Measurements from ENCODE around the gene FGFR2.

The FGFR2 gene

DNA sequence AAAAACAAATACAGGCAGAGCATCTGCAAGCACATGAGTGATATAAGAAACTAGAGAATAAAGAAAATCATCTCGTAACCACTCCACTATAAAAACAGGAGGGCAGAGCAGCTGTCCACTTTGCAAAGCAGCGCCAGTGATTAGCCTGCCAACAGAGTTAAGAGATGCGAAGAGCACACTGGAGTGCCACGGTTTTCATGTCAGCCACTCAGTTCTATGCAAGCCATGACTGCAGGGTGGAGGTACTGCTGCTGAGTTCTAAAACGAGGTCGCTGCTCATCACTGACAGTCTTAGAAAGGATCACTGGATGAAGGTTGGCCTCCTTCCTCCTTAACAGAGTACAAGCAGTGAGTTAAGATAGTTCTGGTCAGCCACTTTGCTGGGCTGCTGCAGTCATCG is 58.5 kb downstream of the FGFR2 start:
- 95% methylated on average over 7 of the region's 7 CpGs for WGBS (ENCODE audit: insufficient coverage)
- H3K27me3 ChIP-seq (replicated peaks in 2 of 5; ENCODE audit: control insufficient read depth in 4 of 5, insufficient read depth in 5 of 5, low read length in 4 of 5), result peaks cover 0 to 2% (median 0%) of the 10 kb centered on the region in 5 experiments
- POLR2A ChIA-PET, result no interaction called here
- DNase-seq, result no peak
- CTCF ChIA-PET, result interaction anchor here (0.8 kb wide), 1 partner anchor 71 kb away, joined by 3 read pairs; no protein-coding TSS in a partner anchor
- no peaks in the 10 kb centered on the region for H3K4me1 ChIP-seq (ENCODE audit: control extremely low read depth in 1 of 4, control insufficient read depth in 4 of 4, insufficient read depth in 4 of 4, low read length in 3 of 4)
- H3K9me3 ChIP-seq (ENCODE audit: control extremely low read depth in 1 of 5, control insufficient read depth in 4 of 5, insufficient read depth in 2 of 5, low read depth in 1 of 5, low read length in 4 of 5), result no peaks in the 10 kb centered on the region
- H3K27ac ChIP-seq (ENCODE audit: insufficient read depth in 1 of 2, low read depth in 1 of 2, low read length in 2 of 2, poor library complexity in 1 of 2, severe bottlenecking in 2 of 2), result no peak overlapping the region
- no peaks in the 10 kb centered on the region for H3K36me3 ChIP-seq (ENCODE audit: control insufficient read depth in 4 of 4, insufficient read depth in 4 of 4, low read length in 3 of 4)
- H3K4me3 ChIP-seq (ENCODE audit: control insufficient read depth in 1 of 7, extremely low read depth in 1 of 7, insufficient read depth in 4 of 7, low read depth in 2 of 7, low read length in 6 of 7), result no peak overlapping the region

DNA sequence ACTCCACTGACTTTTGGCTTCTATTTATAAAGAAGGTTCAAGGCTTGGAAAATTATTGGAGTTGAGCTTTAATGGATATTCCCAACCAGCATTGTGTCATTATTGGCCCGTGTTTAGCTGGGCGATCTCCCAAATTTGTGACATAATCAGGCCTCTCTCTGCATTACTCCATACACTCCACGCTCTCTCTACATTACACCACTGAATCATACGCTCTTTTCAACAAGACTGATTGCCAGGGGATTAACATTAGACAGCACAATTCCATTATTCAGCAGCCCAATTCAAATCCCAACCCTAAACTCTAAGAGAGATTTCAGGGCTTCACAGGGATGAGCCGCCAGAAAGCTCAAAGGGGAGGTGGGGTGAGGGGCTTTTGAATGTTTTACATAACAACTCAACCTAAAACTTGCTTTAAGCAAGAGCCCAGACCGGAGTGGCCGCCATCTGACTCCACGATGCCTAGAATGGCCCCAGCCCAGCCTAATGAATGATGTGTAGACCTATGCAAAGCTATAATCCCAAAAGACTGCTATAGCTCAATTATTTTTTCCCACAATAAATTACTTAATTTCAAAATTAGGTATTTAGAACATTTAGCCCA is 61.8 kb downstream of the FGFR2 start:
- H3K27ac ChIP-seq (ENCODE audit: insufficient read depth in 1 of 2, low read depth in 1 of 2, low read length in 2 of 2, poor library complexity in 1 of 2, severe bottlenecking in 2 of 2), result no peak overlapping the region
- H3K4me3 ChIP-seq (ENCODE audit: control insufficient read depth in 1 of 7, extremely low read depth in 1 of 7, insufficient read depth in 4 of 7, low read depth in 2 of 7, low read length in 6 of 7), result no peak overlapping the region
- ChIA-PET POLR2A (no interaction called here), CTCF (interaction anchor here (1.2 kb wide), 1 partner anchor 9 kb away, joined by 3 read pairs; no protein-coding TSS in a partner anchor)
- peaks cover 0 to 2% (median 0%) of the 10 kb centered on the region in 5 experiments for H3K27me3 ChIP-seq (replicated peaks in 2 of 5; ENCODE audit: control insufficient read depth in 4 of 5, insufficient read depth in 5 of 5, low read length in 4 of 5)
- no peak for DNase-seq
- H3K9me3 ChIP-seq (ENCODE audit: control extremely low read depth in 1 of 5, control insufficient read depth in 4 of 5, insufficient read depth in 2 of 5, low read depth in 1 of 5, low read length in 4 of 5), result no peaks in the 10 kb centered on the region
- H3K4me1 ChIP-seq (ENCODE audit: control extremely low read depth in 1 of 4, control insufficient read depth in 4 of 4, insufficient read depth in 4 of 4, low read length in 3 of 4), result peaks cover 0 to 5% (median 0%) of the 10 kb centered on the region in 4 experiments
- no peaks in the 10 kb centered on the region for H3K36me3 ChIP-seq (ENCODE audit: control insufficient read depth in 4 of 4, insufficient read depth in 4 of 4, low read length in 3 of 4)
- 82% methylated on average over 5 of the region's 8 CpGs for WGBS (ENCODE audit: insufficient coverage)

DNA sequence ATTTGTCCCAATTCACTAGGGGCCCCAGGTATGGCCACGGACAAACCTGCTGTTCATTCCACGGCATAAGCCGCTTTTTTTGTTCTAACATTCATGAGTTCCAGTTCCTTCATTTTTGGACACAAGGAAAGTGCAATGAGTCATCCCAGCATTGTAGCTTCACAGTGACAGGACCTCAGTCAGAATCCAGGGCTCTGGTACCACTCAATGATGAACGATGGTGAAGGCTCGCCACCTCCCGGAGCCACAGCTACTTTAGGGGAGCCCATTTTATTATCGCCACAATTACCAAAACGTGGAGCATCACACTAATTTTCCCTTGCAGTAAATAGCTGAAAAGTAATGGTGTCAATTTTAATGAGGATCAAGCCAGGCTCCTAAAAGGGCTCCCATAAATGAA is 62.9 kb downstream of the FGFR2 start:
- ChIA-PET POLR2A (no interaction called here), CTCF (no interaction called here)
- DNase-seq, result no peak
- no peaks in the 10 kb centered on the region for H3K36me3 ChIP-seq (ENCODE audit: control insufficient read depth in 4 of 4, insufficient read depth in 4 of 4, low read length in 3 of 4)
- H3K27ac ChIP-seq (ENCODE audit: insufficient read depth in 1 of 2, low read depth in 1 of 2, low read length in 2 of 2, poor library complexity in 1 of 2, severe bottlenecking in 2 of 2), result no peak overlapping the region
- H3K9me3 ChIP-seq (ENCODE audit: control extremely low read depth in 1 of 5, control insufficient read depth in 4 of 5, insufficient read depth in 2 of 5, low read depth in 1 of 5, low read length in 4 of 5), result no peaks in the 10 kb centered on the region
- peaks cover 0 to 5% (median 0%) of the 10 kb centered on the region in 4 experiments for H3K4me1 ChIP-seq (ENCODE audit: control extremely low read depth in 1 of 4, control insufficient read depth in 4 of 4, insufficient read depth in 4 of 4, low read length in 3 of 4)
- peaks cover 0 to 2% (median 0%) of the 10 kb centered on the region in 5 experiments for H3K27me3 ChIP-seq (replicated peaks in 2 of 5; ENCODE audit: control insufficient read depth in 4 of 5, insufficient read depth in 5 of 5, low read length in 4 of 5)
- no peak overlapping the region for H3K4me3 ChIP-seq (ENCODE audit: control insufficient read depth in 1 of 7, extremely low read depth in 1 of 7, insufficient read depth in 4 of 7, low read depth in 2 of 7, low read length in 6 of 7)
- WGBS (ENCODE audit: insufficient coverage), result 100% methylated on average over 3 of the region's 8 CpGs

DNA sequence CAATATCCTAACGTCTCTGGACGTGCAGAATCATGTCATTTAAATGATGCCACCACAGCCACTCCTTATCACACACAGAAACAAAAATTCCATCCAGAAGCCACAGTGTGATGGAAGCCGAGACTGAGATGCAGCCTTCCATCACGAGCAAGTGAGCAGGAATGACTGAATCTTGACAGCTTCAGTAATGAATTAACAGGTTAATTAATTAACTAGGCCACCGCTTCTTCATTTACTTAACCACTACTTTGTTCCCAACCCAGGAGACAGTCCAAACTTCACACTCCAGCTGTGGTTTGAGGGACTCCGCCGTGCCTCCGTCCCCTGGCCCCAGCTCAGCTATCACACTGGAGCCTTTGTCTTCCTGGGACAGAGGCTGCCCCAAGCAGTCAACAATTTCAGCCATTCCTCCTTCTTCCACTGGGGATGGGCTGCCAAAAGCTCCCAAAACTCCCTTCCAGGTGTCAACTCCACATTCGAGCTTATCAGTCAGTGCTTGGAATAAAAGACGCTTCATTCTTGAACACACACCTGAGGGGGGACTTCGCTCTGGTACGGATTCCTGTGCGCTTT is 65.9 kb downstream of the FGFR2 start:
- peaks cover 0 to 7% (median under 1%) of the 10 kb centered on the region in 4 experiments for H3K4me1 ChIP-seq (ENCODE audit: control extremely low read depth in 1 of 4, control insufficient read depth in 4 of 4, insufficient read depth in 4 of 4, low read length in 3 of 4)
- no peaks in the 10 kb centered on the region for H3K27me3 ChIP-seq (replicated peaks in 2 of 5; ENCODE audit: control insufficient read depth in 4 of 5, insufficient read depth in 5 of 5, low read length in 4 of 5)
- WGBS (ENCODE audit: insufficient coverage), result 95% methylated on average over 13 of the region's 13 CpGs
- no peak for DNase-seq
- no peak overlapping the region for H3K4me3 ChIP-seq (ENCODE audit: control insufficient read depth in 1 of 7, extremely low read depth in 1 of 7, insufficient read depth in 4 of 7, low read depth in 2 of 7, low read length in 6 of 7)
- no peaks in the 10 kb centered on the region for H3K36me3 ChIP-seq (ENCODE audit: control insufficient read depth in 4 of 4, insufficient read depth in 4 of 4, low read length in 3 of 4)
- POLR2A ChIA-PET, result no interaction called here
- CTCF ChIA-PET, result no interaction called here
- H3K27ac ChIP-seq (ENCODE audit: insufficient read depth in 1 of 2, low read depth in 1 of 2, low read length in 2 of 2, poor library complexity in 1 of 2, severe bottlenecking in 2 of 2), result no peak overlapping the region
- no peaks in the 10 kb centered on the region for H3K9me3 ChIP-seq (ENCODE audit: control extremely low read depth in 1 of 5, control insufficient read depth in 4 of 5, insufficient read depth in 2 of 5, low read depth in 1 of 5, low read length in 4 of 5)

DNA sequence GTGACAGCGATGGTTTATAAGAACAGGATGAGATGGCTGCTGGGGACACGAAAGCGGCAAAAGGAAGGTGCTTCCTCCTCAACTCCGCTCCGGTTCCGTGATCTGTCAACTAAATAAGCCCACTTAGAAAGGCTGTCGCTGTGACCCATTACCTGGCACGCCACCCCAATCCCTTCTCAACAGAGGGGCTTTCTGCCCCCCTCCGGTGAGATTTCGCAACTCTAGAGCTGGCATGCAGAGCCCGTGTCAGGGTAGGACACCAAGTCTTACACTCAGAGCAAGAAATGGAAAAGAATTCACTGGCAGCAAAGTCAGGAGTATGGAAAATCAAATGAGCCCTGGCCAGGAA is 66.4 kb downstream of the FGFR2 start:
- peaks cover 0 to 12% (median 3%) of the 10 kb centered on the region in 4 experiments for H3K4me1 ChIP-seq (ENCODE audit: control extremely low read depth in 1 of 4, control insufficient read depth in 4 of 4, insufficient read depth in 4 of 4, low read length in 3 of 4)
- 96% methylated on average over 11 of the region's 11 CpGs for WGBS (ENCODE audit: insufficient coverage)

DNA sequence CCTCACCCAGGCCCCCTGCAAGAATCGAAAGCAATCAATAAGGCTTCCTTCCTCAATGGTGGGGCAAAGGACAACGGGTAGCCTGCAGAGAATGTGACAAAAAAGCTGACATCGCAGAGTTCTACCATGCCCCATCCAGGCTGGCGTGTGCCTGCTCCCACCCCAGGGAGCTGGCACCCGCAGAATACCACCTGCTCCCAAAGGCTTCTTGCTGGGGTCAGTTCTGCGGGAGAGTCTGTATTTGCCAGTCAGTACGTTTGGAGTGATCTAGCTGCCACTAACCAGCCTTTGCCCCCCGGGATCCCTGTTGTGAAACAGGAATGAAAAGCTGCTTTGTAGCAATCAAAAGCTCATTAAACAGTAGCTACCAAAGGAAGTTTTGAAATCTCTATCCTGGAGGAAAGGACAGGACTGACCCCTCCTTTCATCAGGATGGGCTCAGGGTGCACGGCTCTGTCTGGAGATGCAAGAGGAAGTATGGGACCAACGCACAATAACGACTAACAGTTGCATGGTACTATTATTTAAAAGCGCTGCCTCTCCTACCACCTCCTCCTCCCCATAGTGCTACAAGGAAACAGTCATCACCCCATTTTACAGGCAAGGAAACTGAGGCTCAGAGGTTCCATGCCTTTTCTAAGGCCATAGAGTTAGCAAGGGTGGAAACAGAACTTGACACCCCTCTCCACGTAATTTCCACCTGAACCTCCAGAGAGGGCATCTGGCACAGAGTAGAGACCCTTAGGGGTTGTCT is 67.0 kb downstream of the FGFR2 start:
- no peaks in the 10 kb centered on the region for H3K9me3 ChIP-seq (ENCODE audit: control extremely low read depth in 1 of 5, control insufficient read depth in 4 of 5, insufficient read depth in 2 of 5, low read depth in 1 of 5, low read length in 4 of 5)
- 93% methylated on average over 9 of the region's 13 CpGs for WGBS (ENCODE audit: insufficient coverage)
- H3K27me3 ChIP-seq (replicated peaks in 2 of 5; ENCODE audit: control insufficient read depth in 4 of 5, insufficient read depth in 5 of 5, low read length in 4 of 5), result no peaks in the 10 kb centered on the region
- no peak overlapping the region for H3K4me3 ChIP-seq (ENCODE audit: control insufficient read depth in 1 of 7, extremely low read depth in 1 of 7, insufficient read depth in 4 of 7, low read depth in 2 of 7, low read length in 6 of 7)
- ChIA-PET POLR2A (no interaction called here), CTCF (no interaction called here)
- H3K27ac ChIP-seq (ENCODE audit: insufficient read depth in 1 of 2, low read depth in 1 of 2, low read length in 2 of 2, poor library complexity in 1 of 2, severe bottlenecking in 2 of 2), result no peak overlapping the region
- no peaks in the 10 kb centered on the region for H3K36me3 ChIP-seq (ENCODE audit: control insufficient read depth in 4 of 4, insufficient read depth in 4 of 4, low read length in 3 of 4)
- H3K4me1 ChIP-seq (ENCODE audit: control extremely low read depth in 1 of 4, control insufficient read depth in 4 of 4, insufficient read depth in 4 of 4, low read length in 3 of 4), result peaks cover 4 to 18% (median 6%) of the 10 kb centered on the region in 4 experiments
- DNase-seq, result no peak

More for the DNA sequence above, 66.4 kb downstream of the FGFR2 start:
- no peak for DNase-seq
- no peaks in the 10 kb centered on the region for H3K9me3 ChIP-seq (ENCODE audit: control extremely low read depth in 1 of 5, control insufficient read depth in 4 of 5, insufficient read depth in 2 of 5, low read depth in 1 of 5, low read length in 4 of 5)
- H3K36me3 ChIP-seq (ENCODE audit: control insufficient read depth in 4 of 4, insufficient read depth in 4 of 4, low read length in 3 of 4), result no peaks in the 10 kb centered on the region
- ChIA-PET CTCF (no interaction called here), POLR2A (no interaction called here)
- no peaks in the 10 kb centered on the region for H3K27me3 ChIP-seq (replicated peaks in 2 of 5; ENCODE audit: control insufficient read depth in 4 of 5, insufficient read depth in 5 of 5, low read length in 4 of 5)
- H3K27ac ChIP-seq (ENCODE audit: insufficient read depth in 1 of 2, low read depth in 1 of 2, low read length in 2 of 2, poor library complexity in 1 of 2, severe bottlenecking in 2 of 2), result no peak overlapping the region
- H3K4me3 ChIP-seq (ENCODE audit: control insufficient read depth in 1 of 7, extremely low read depth in 1 of 7, insufficient read depth in 4 of 7, low read depth in 2 of 7, low read length in 6 of 7), result no peak overlapping the region

DNA sequence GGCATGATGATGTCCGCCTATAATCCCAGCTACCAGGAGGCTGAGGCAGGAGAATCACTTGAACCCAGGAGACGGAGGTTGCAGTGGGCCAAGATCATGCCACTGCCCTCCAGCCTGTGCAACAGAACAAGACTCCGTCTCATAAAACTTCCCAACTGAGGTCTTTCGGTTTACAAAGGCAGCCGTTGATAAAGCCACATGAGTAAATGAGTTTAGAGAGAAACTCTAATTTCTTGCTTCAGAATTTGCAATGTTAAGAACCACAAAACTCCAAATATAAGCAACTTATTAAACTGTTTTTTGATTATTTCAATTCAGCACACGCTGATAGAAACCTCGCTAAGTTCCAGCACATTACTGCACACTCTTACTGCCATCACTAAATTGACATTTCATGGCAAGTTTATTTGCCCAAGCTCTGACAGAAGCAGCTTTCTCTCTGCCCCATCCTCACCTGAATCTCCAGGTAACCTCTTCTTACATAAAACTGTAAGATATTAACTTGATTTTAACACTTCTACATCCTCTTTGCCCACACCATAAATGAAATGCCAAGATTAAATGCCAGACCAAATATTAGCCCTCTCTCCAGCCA is 67.7 kb downstream of the FGFR2 start:
- no peak overlapping the region for H3K27ac ChIP-seq (ENCODE audit: insufficient read depth in 1 of 2, low read depth in 1 of 2, low read length in 2 of 2, poor library complexity in 1 of 2, severe bottlenecking in 2 of 2)
- H3K27me3 ChIP-seq (replicated peaks in 2 of 5; ENCODE audit: control insufficient read depth in 4 of 5, insufficient read depth in 5 of 5, low read length in 4 of 5), result no peaks in the 10 kb centered on the region
- no peak overlapping the region for H3K4me3 ChIP-seq (ENCODE audit: control insufficient read depth in 1 of 7, extremely low read depth in 1 of 7, insufficient read depth in 4 of 7, low read depth in 2 of 7, low read length in 6 of 7)
- CTCF ChIA-PET, result no interaction called here
- no peak for DNase-seq
- H3K4me1 ChIP-seq (ENCODE audit: control extremely low read depth in 1 of 4, control insufficient read depth in 4 of 4, insufficient read depth in 4 of 4, low read length in 3 of 4), result peaks cover 4 to 24% (median 7%) of the 10 kb centered on the region in 4 experiments
- no peaks in the 10 kb centered on the region for H3K9me3 ChIP-seq (ENCODE audit: control extremely low read depth in 1 of 5, control insufficient read depth in 4 of 5, insufficient read depth in 2 of 5, low read depth in 1 of 5, low read length in 4 of 5)
- POLR2A ChIA-PET, result no interaction called here
- WGBS (ENCODE audit: insufficient coverage), result 92% methylated on average over 6 of the region's 7 CpGs
- H3K36me3 ChIP-seq (ENCODE audit: control insufficient read depth in 4 of 4, insufficient read depth in 4 of 4, low read length in 3 of 4), result no peaks in the 10 kb centered on the region
